HEK293 (cell line): Measurements from ENCODE around the gene ESPL1.

Source experiments
- CTCF ChIA-PET: fragments of 350-600 bp; formaldehyde crosslinking; extraction: SDS; loops from one replicate; lab custom pipeline; 2021; ENCODE audit warnings: antibody characterized with exemption; lab: Yijun Ruan, JAX
- POLR2A ChIA-PET: fragments of 300-600 bp; formaldehyde crosslinking; extraction: SDS; loops from one replicate; lab custom pipeline; 2020; ENCODE audit warnings: antibody characterized with exemption, inconsistent platforms; lab: Yijun Ruan, JAX
- H3K27ac ChIP-seq: fragments of 200-500 bp; sonication (Bioruptor generic); 2 replicates; pipeline ENCODE4 v1.5.1; 2014; ENCODE audit warnings: low read depth, low read length, control low read depth, inconsistent platforms; ENCODE audit errors: extremely low read depth
- H3K36me3 ChIP-seq, 2 experiments: fragments of 200-500 bp in 1 of 2; sonication (Bioruptor generic) in 1 of 2; 1 replicate in 1 of 2; 2 replicates in 1 of 2; pipeline ENCODE4 v1.5.1; 2014 to 2017; ENCODE audit warnings: inconsistent platforms in 2 of 2, low read length in 2 of 2; ENCODE audit not compliant: control insufficient read depth in 2 of 2, insufficient read depth in 1 of 2
- H3K4me1 ChIP-seq: fragments of 200-500 bp; sonication (Bioruptor generic); 2 replicates; pipeline ENCODE4 v1.5.1; 2014; ENCODE audit warnings: mild to moderate bottlenecking, low read length, inconsistent platforms; ENCODE audit not compliant: control insufficient read depth, insufficient read depth
- H3K4me3 ChIP-seq: 2 replicates; pipeline ENCODE4 v1.5.1; 2011; ENCODE audit warnings: low read depth, mild to moderate bottlenecking, control low read depth, low read length, moderate library complexity
- H3K9me3 ChIP-seq: fragments of 200-500 bp; sonication (Bioruptor generic); 2 replicates; pipeline ENCODE4 v1.5.1; 2014; ENCODE audit warnings: low read depth, low read length, inconsistent platforms; ENCODE audit not compliant: control insufficient read depth, insufficient read depth
- EGR2 ChIP-seq: fragments of 450-650 bp; formaldehyde crosslinking; IDR thresholded peaks from 2 replicates; pipeline ENCODE4 v1.5.1; 2016; ENCODE audit warnings: low read depth, missing biosample characterization, missing genetic modification characterization
- GLIS2 ChIP-seq: fragments of 450-650 bp; formaldehyde crosslinking; IDR thresholded peaks from 2 replicates; pipeline ENCODE4 v1.5.1; 2016; ENCODE audit warnings: missing biosample characterization, missing genetic modification characterization
- KLF10 ChIP-seq: fragments of 450-650 bp; IDR thresholded peaks from 2 replicates; pipeline ENCODE4 v1.5.1; 2018; ENCODE audit warnings: missing biosample characterization, mild to moderate bottlenecking, missing genetic modification characterization
- KLF7 ChIP-seq: fragments of 450-650 bp; formaldehyde crosslinking; IDR thresholded peaks from 2 replicates; pipeline ENCODE4 v1.5.1; 2016; ENCODE audit warnings: missing biosample characterization, missing genetic modification characterization, borderline replicate concordance
- OSR2 ChIP-seq: fragments of 450-650 bp; formaldehyde crosslinking; IDR thresholded peaks from 2 replicates; pipeline ENCODE4 v1.5.1; 2016; ENCODE audit warnings: missing biosample characterization, missing genetic modification characterization
- PRDM1 ChIP-seq: fragments of 450-650 bp; formaldehyde crosslinking; IDR thresholded peaks from 2 replicates; pipeline ENCODE4; 2016; ENCODE audit warnings: missing biosample characterization, missing genetic modification characterization
- SALL2 ChIP-seq: fragments of 450-650 bp; formaldehyde crosslinking; IDR thresholded peaks from 2 replicates; pipeline ENCODE4 v1.5.0; 2017; ENCODE audit warnings: missing biosample characterization, mild to moderate bottlenecking, missing genetic modification characterization, borderline replicate concordance
- SETDB1 ChIP-seq: IDR thresholded peaks from one replicate; pipeline ENCODE4 v1.6.1; 2017; ENCODE audit warnings: mild to moderate bottlenecking, low read length, moderate library complexity, mixed read lengths; ENCODE audit not compliant: insufficient read length
- SP3 ChIP-seq: fragments of 450-650 bp; formaldehyde crosslinking; IDR thresholded peaks from 2 replicates; pipeline ENCODE4 v1.5.1; 2016; ENCODE audit warnings: missing biosample characterization, missing genetic modification characterization
- TRIM28 ChIP-seq: IDR thresholded peaks from 2 replicates; pipeline ENCODE4 v1.6.1; 2011; ENCODE audit warnings: low read length, control low read depth, borderline replicate concordance
- ZBTB20 ChIP-seq: fragments of 450-650 bp; formaldehyde crosslinking; IDR thresholded peaks from 2 replicates; pipeline ENCODE4 v1.5.1; 2016; ENCODE audit warnings: missing biosample characterization, missing genetic modification characterization
- ZBTB8A ChIP-seq: fragments of 450-650 bp; formaldehyde crosslinking; IDR thresholded peaks from 2 replicates; pipeline ENCODE4 v1.5.1; 2016; ENCODE audit warnings: missing biosample characterization, missing genetic modification characterization
- ZFHX2 ChIP-seq: fragments of 450-650 bp; formaldehyde crosslinking; conservative IDR thresholded peaks from 2 replicates; pipeline ENCODE4 v1.5.1; 2016; ENCODE audit warnings: missing biosample characterization, missing genetic modification characterization
- ZFP69B ChIP-seq: fragments of 450-650 bp; formaldehyde crosslinking; IDR thresholded peaks from 2 replicates; pipeline ENCODE4 v1.5.1; 2016; ENCODE audit warnings: missing biosample characterization, missing genetic modification characterization
- ZIC2 ChIP-seq: fragments of 450-650 bp; formaldehyde crosslinking; IDR thresholded peaks from 2 replicates; pipeline ENCODE4 v1.5.1; 2016; ENCODE audit warnings: missing biosample characterization, missing genetic modification characterization
- ZNF214 ChIP-seq: fragments of 450-650 bp; formaldehyde crosslinking; IDR thresholded peaks from 2 replicates; pipeline ENCODE4 v1.5.1; 2017; ENCODE audit warnings: missing biosample characterization, mild to moderate bottlenecking, missing genetic modification characterization, borderline replicate concordance
- ZNF248 ChIP-seq: fragments of 450-650 bp; formaldehyde crosslinking; IDR thresholded peaks from 2 replicates; pipeline ENCODE4 v1.5.1; 2017; ENCODE audit warnings: missing biosample characterization, missing genetic modification characterization
- ZNF335 ChIP-seq: fragments of 450-650 bp; formaldehyde crosslinking; conservative IDR thresholded peaks from 2 replicates; pipeline ENCODE4 v1.5.1; 2016; ENCODE audit warnings: missing biosample characterization, missing genetic modification characterization
- ZNF394 ChIP-seq: fragments of 450-650 bp; formaldehyde crosslinking; IDR thresholded peaks from 2 replicates; pipeline ENCODE4 v1.5.1; 2016; ENCODE audit warnings: missing biosample characterization, missing genetic modification characterization, mild to moderate bottlenecking, moderate library complexity, borderline replicate concordance
- ZNF529 ChIP-seq: fragments of 450-650 bp; formaldehyde crosslinking; IDR thresholded peaks from 2 replicates; pipeline ENCODE4 v1.5.1; 2017; ENCODE audit warnings: missing genetic modification characterization, missing biosample characterization; ENCODE audit not compliant: insufficient replicate concordance
- ZNF548 ChIP-seq: fragments of 450-650 bp; formaldehyde crosslinking; IDR thresholded peaks from 2 replicates; pipeline ENCODE4 v1.5.1; 2016; ENCODE audit warnings: missing biosample characterization, missing genetic modification characterization
- ZNF561 ChIP-seq: fragments of 450-650 bp; IDR thresholded peaks from 2 replicates; pipeline ENCODE4 v1.5.1; 2018; ENCODE audit warnings: missing biosample characterization, missing genetic modification characterization, borderline replicate concordance
- ZNF596 ChIP-seq: fragments of 450-650 bp; IDR thresholded peaks from 2 replicates; pipeline ENCODE4 v1.5.0; 2018; ENCODE audit warnings: missing biosample characterization, mild to moderate bottlenecking, missing genetic modification characterization, moderate library complexity
- ZNF600 ChIP-seq: fragments of 450-650 bp; formaldehyde crosslinking; IDR thresholded peaks from 2 replicates; pipeline ENCODE4 v1.5.1; 2016; ENCODE audit warnings: missing biosample characterization, missing genetic modification characterization
- ZNF670 ChIP-seq: fragments of 450-650 bp; formaldehyde crosslinking; IDR thresholded peaks from 2 replicates; pipeline ENCODE4 v1.5.1; 2016; ENCODE audit warnings: missing biosample characterization, missing genetic modification characterization, low read depth
- ZNF677 ChIP-seq: fragments of 450-650 bp; IDR thresholded peaks from 2 replicates; pipeline ENCODE4 v1.5.0; 2018; ENCODE audit warnings: missing biosample characterization, mild to moderate bottlenecking, missing genetic modification characterization, moderate library complexity
- ZNF701 ChIP-seq: fragments of 450-650 bp; formaldehyde crosslinking; IDR thresholded peaks from 2 replicates; pipeline ENCODE4 v1.5.1; 2016; ENCODE audit warnings: missing biosample characterization, missing genetic modification characterization
- ZSCAN16 ChIP-seq: fragments of 450-650 bp; formaldehyde crosslinking; IDR thresholded peaks from 2 replicates; pipeline ENCODE4 v1.5.1; 2016; ENCODE audit warnings: missing biosample characterization, missing genetic modification characterization
- TF ChIP-seq, protein P1 (sequence below): fragments of 450-650 bp; formaldehyde crosslinking; conservative IDR thresholded peaks from 2 replicates; pipeline ENCODE4 v1.5.1; 2016; ENCODE audit warnings: low read depth, missing biosample characterization, missing genetic modification characterization
- TF ChIP-seq, protein P2 (sequence below): fragments of 450-650 bp; IDR thresholded peaks from 2 replicates; pipeline ENCODE4 v1.5.1; 2018; ENCODE audit warnings: missing biosample characterization, mild to moderate bottlenecking, missing genetic modification characterization

Gene ESPL1

DNA sequence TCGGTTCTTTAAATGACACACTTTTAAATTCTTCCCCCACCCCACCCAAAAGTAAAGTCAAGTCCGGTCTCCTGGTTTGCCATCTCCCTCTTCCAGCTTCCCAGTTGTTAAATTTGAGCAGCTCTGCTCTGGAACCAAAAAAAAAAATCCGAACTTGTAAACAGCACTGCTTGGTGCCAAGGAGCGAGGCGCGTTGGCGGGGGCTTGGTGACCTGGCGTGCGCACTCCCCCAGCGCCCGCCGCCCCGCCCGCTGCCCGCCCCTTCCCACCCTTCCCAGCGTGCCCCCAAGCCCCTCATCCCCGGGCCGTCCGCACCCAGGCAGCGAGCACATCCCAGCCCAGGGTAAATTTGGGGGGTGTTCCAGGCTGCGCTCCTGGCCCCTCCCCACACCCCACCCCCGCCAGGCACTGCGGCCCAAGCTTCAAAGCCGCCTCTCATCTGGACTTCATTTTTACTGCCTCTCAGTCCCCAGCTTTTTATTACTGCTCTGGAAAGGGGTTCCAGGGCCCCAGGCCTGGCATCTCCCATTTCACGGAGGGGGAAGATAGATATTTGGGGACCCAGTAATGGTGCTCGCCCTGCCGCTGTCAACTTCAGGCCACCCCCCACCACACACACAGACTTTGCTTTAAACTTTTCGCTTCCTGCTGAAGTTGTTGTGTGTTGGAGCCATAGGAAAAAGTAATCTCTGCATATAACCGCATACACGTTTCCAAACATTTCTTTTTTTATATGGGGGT, 49.4 kb upstream of the ESPL1 start:
- Histone ChIP-seq H3K27ac (no peak overlapping the region), H3K9me3 (no peaks in the 10 kb centered on the region), H3K4me3 (no peak overlapping the region), H3K4me1 (peaks cover 4% of the 10 kb centered on the region), H3K36me3 (peaks cover 0 to 12% of the 10 kb centered on the region in 2 experiments; a peak in 1 of 3 replicates)
- no peak for TF ChIP-seq SP3 (tag by site-specific recombination)
- TF ChIP-seq ZNF214 (tag by site-specific recombination): no peak
- no peak for TF ChIP-seq ZBTB8A
- no peak for TF ChIP-seq ZNF248
- TF ChIP-seq ZIC2: no peak
- no peak for TF ChIP-seq TRIM28
- TF ChIP-seq GLIS2: no peak
- no peak for TF ChIP-seq ZNF600 (tag by site-specific recombination)
- TF ChIP-seq ZNF561 (tag by site-specific recombination): no peak
- no peak for TF ChIP-seq KLF7 (tag by site-specific recombination)
- TF ChIP-seq ZNF670 (tag by site-specific recombination): no peak
- TF ChIP-seq EGR2 (tag by site-specific recombination): no peak
- no peak for TF ChIP-seq PRDM1 (tag by site-specific recombination)
- CTCF ChIA-PET: interaction anchor here (0.6 to 1.1 kb wide), 7 partner anchors 31 to 152 kb away, joined by 3 to 4 read pairs (median 3); a partner anchor contains a TSS
- POLR2A ChIA-PET: interaction anchor here (0.5 to 1.4 kb wide), 5 partner anchors 21 to 203 kb away, joined by 3 to 4 read pairs (median 4); partner anchors contain the start of gene AAAS

DNA sequence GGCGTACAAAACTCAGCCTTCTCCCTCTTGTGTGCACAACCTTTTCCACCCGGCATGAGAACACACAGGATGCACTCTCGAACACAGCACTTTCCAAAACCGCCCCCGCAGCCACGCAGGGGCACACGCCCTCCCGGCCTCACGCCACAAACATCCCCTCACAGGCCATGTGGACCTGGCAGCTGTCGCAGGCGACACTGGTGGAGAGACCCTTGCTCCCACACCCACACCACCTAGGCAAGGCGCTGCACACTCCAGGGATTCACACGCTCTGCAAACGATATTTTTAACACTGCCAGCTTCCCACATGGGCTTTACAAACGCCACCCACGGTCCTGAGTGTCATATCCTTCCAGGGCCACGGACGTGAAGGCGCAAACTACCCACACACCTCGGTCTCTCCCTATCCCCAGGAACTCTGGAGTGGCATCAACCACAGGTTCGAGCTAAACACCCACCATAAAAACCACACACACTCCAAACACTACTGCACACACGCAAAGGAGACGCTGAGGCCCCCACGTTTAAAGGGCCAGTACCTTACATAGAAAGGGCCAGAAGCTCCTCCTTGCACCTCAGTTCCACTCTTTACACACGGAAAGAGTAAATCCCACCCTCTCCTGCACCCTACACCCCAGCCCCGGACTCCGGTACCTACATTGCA, 48.7 kb upstream of the ESPL1 start:
- Histone ChIP-seq H3K9me3 (no peaks in the 10 kb centered on the region), H3K4me1 (peaks cover 4% of the 10 kb centered on the region), H3K36me3 (peaks cover 0 to 5% of the 10 kb centered on the region in 2 experiments; a peak in 1 of 3 replicates), H3K27ac (no peak overlapping the region), H3K4me3 (peak overlapping the region; percentile 28)
- CTCF ChIA-PET: interaction anchor here (0.5 to 1.6 kb wide), 6 partner anchors 32 to 153 kb away, joined by 3 to 5 read pairs (median 4); partner anchors contain the start of genes AAAS and PFDN5
- POLR2A ChIA-PET: interaction anchor here (0.6 to 2.5 kb wide), 15 partner anchors 8 to 102 kb away, joined by 3 to 9 read pairs (median 4); partner anchors contain the start of genes AAAS and PFDN5
- TF ChIP-seq SETDB1 (no peak), ZNF335 (tag by site-specific recombination) (peak; percentile 74), ZNF677 (no peak), SALL2 (tag by site-specific recombination) (no peak), ZNF548 (tag by site-specific recombination) (0 out of 2 replicates have a peak, but pooled peaks have one; percentile 23), ZNF394 (tag by site-specific recombination) (peak; percentile 14; the same call in 1 of the 2 replicates), OSR2 (tag by site-specific recombination) (0 out of 2 replicates have a peak, but pooled peaks have one; percentile 5), ZSCAN16 (tag by site-specific recombination) (0 out of 2 replicates have a peak, but pooled peaks have one; percentile 75), ZBTB20 (peak; percentile 81; the same call in 1 of the 2 replicates), KLF10 (tag by site-specific recombination) (no peak), ZFP69B (tag by site-specific recombination) (peak; percentile 24; the same call in 1 of the 2 replicates), ZNF596 (no peak), ZNF529 (tag by site-specific recombination) (no peak), ZFHX2 (tag by site-specific recombination) (peak; percentile 100), ZNF701 (no peak)
- TF ChIP-seq, protein P1, sequence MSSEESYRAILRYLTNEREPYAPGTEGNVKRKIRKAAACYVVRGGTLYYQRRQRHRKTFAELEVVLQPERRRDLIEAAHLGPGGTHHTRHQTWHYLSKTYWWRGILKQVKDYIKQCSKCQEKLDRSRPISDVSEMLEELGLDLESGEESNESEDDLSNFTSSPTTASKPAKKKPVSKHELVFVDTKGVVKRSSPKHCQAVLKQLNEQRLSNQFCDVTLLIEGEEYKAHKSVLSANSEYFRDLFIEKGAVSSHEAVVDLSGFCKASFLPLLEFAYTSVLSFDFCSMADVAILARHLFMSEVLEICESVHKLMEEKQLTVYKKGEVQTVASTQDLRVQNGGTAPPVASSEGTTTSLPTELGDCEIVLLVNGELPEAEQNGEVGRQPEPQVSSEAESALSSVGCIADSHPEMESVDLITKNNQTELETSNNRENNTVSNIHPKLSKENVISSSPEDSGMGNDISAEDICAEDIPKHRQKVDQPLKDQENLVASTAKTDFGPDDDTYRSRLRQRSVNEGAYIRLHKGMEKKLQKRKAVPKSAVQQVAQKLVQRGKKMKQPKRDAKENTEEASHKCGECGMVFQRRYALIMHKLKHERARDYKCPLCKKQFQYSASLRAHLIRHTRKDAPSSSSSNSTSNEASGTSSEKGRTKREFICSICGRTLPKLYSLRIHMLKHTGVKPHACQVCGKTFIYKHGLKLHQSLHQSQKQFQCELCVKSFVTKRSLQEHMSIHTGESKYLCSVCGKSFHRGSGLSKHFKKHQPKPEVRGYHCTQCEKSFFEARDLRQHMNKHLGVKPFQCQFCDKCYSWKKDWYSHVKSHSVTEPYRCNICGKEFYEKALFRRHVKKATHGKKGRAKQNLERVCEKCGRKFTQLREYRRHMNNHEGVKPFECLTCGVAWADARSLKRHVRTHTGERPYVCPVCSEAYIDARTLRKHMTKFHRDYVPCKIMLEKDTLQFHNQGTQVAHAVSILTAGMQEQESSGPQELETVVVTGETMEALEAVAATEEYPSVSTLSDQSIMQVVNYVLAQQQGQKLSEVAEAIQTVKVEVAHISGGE (tag by site-specific recombination): 0 out of 2 replicates have a peak, but pooled peaks have one; percentile 15
- TF ChIP-seq, protein P2, sequence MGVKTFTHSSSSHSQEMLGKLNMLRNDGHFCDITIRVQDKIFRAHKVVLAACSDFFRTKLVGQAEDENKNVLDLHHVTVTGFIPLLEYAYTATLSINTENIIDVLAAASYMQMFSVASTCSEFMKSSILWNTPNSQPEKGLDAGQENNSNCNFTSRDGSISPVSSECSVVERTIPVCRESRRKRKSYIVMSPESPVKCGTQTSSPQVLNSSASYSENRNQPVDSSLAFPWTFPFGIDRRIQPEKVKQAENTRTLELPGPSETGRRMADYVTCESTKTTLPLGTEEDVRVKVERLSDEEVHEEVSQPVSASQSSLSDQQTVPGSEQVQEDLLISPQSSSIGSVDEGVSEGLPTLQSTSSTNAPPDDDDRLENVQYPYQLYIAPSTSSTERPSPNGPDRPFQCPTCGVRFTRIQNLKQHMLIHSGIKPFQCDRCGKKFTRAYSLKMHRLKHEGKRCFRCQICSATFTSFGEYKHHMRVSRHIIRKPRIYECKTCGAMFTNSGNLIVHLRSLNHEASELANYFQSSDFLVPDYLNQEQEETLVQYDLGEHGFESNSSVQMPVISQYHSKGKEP (tag by site-specific recombination): no peak
